HG03457 (cell line): Measurements from ENCODE around the gene PLXNA4.
"Not testable (repeated sequence)": the region's sequence is repeated elsewhere in the genome, so short reads cannot be mapped to it uniquely, and the experiment has no call there.

Experiments used
- ATAC-seq: cut with Tn5 transposase; IDR thresholded peaks from one replicate; pipeline ENCODE4 v1.9.1; 2021; ENCODE audit warnings: moderate number of reproducible peaks; ENCODE audit not compliant: unreplicated experiment

The PLXNA4 gene

GRCh38 chr7:132189881-132190280, 386.4 kb downstream of the PLXNA4 start:
- ATAC-seq: no peak

- ATAC-seq: no peak
These were observed 388.1 kb downstream of the PLXNA4 start for GRCh38 chr7:132187869-132188789.

GRCh38 chr7:132187391-132187790, 388.9 kb downstream of the PLXNA4 start:
- no peak for ATAC-seq

- no peak for ATAC-seq
These were observed 391.1 kb downstream of the PLXNA4 start for GRCh38 chr7:132185150-132185549.

GRCh38 chr7:132183781-132184380, 392.4 kb downstream of the PLXNA4 start:
- ATAC-seq: no peak

GRCh38 chr7:132182992-132183391, 393.3 kb downstream of the PLXNA4 start:
- no peak for ATAC-seq

- no peak for ATAC-seq
These were observed 394.2 kb downstream of the PLXNA4 start for GRCh38 chr7:132181946-132182685.

- ATAC-seq: no peak
These were observed 394.9 kb downstream of the PLXNA4 start for GRCh38 chr7:132181371-132181770.

GRCh38 chr7:132180481-132180880, 395.8 kb downstream of the PLXNA4 start:
- no peak for ATAC-seq

GRCh38 chr7:132179681-132180080, 396.6 kb downstream of the PLXNA4 start:
- no peak for ATAC-seq

GRCh38 chr7:132179080-132179430, 397.2 kb downstream of the PLXNA4 start:
- ATAC-seq: no peak

GRCh38 chr7:132178402-132179079, 397.7 kb downstream of the PLXNA4 start:
- ATAC-seq: not testable (repeated sequence)

GRCh38 chr7:132177708-132178401, 398.4 kb downstream of the PLXNA4 start:
- no peak for ATAC-seq

- no peak for ATAC-seq
These were observed 399.6 kb downstream of the PLXNA4 start for GRCh38 chr7:132176719-132177118.

- ATAC-seq: no peak
These were observed 405.1 kb downstream of the PLXNA4 start for GRCh38 chr7:132171130-132171576.

- ATAC-seq: no peak
These were observed 406.5 kb downstream of the PLXNA4 start for GRCh38 chr7:132169730-132170129.

- ATAC-seq: no peak
These were observed 408.0 kb downstream of the PLXNA4 start for GRCh38 chr7:132168239-132168638.

- ATAC-seq: not testable (repeated sequence)
These were observed 410.6 kb downstream of the PLXNA4 start for GRCh38 chr7:132165695-132166094.

GRCh38 chr7:132164558-132165125, 411.6 kb downstream of the PLXNA4 start:
- no peak for ATAC-seq

GRCh38 chr7:132162556-132163144, 413.6 kb downstream of the PLXNA4 start:
- no peak for ATAC-seq
